A549 (cell line): Measurements from ENCODE around the gene WLS. TPM values are rescaled to one million over a fixed set of nuclear protein-coding genes. Genes with fewer than 3 reads are reported as not detected.

Source experiments
- ATAC-seq, 2 experiments: fragments of 200-7000 bp in 1 of 2; fragments of >200 bp in 1 of 2; cut with Nextera tagmentation in 1 of 2; cut with Tn5 transposase in 1 of 2; 3 replicates each; pipeline versions ENCODE4 v1.8.0 to v1.9.1; 2018 to 2020; ENCODE audit warnings: mild to moderate bottlenecking in 1 of 2, moderate library complexity in 1 of 2
- CTCF ChIA-PET: fragments of 300-600 bp; sonication (Branson Sonifier 250); formaldehyde crosslinking; extraction: SDS; loops from one replicate; lab custom pipeline; 2021; ENCODE audit warnings: antibody characterized with exemption, inconsistent platforms; lab: Yijun Ruan, JAX
- POLR2A ChIA-PET: fragments of 350-600 bp; formaldehyde crosslinking; extraction: SDS; loops from one replicate; lab custom pipeline; 2021; ENCODE audit warnings: antibody characterized with exemption, inconsistent platforms; lab: Yijun Ruan, JAX
- DNase-seq, 2 experiments: peaks; one replicate each; pipeline versions ENCODE4 v3.0.0 to v3.0.0-alpha.2; 2011 to 2016; ENCODE audit warnings: low read depth in 1 of 2, low spot score in 1 of 2
- FAIRE-seq: peaks from 2 replicates; lab custom pipeline; 2011; peaks lifted over from hg19 to GRCh38; lab: Jason Lieb, UNC
- H3K27ac ChIP-seq, 2 experiments: fragments of >200 bp; sonication (Bioruptor Twin); formaldehyde crosslinking; 3 replicates each; pipeline ENCODE4 v1.5.1; 2016 to 2017
- H3K4me1 ChIP-seq: fragments of >200 bp; sonication (Bioruptor Twin); formaldehyde crosslinking; 3 replicates; pipeline ENCODE4 v1.6.1; 2016
- H3K4me2 ChIP-seq: fragments of >200 bp; sonication (Bioruptor Twin); formaldehyde crosslinking; 3 replicates; pipeline ENCODE4 v1.6.1; 2016
- H3K4me3 ChIP-seq: fragments of >200 bp; sonication (Bioruptor Twin); formaldehyde crosslinking; 3 replicates; pipeline ENCODE4 v1.5.1; 2016
- H3K9me3 ChIP-seq: fragments of >200 bp; sonication (Bioruptor Twin); formaldehyde crosslinking; 3 replicates; pipeline ENCODE4 v1.6.1; 2016
- BHLHE40 ChIP-seq: IDR thresholded peaks from 2 replicates; pipeline ENCODE4 v1.6.1; 2012; ENCODE audit warnings: low read depth, low read length, inconsistent platforms
- ELK1 ChIP-seq: fragments of 150-350 bp; IDR thresholded peaks from 2 replicates; pipeline ENCODE4 v1.6.1; 2014; ENCODE audit warnings: low read depth, mild to moderate bottlenecking, low read length
- EP300 ChIP-seq, 2 experiments: fragments of >200 bp; sonication (Bioruptor Twin); formaldehyde crosslinking; IDR thresholded peaks; 2 replicates in 1 of 2; 3 replicates in 1 of 2; pipeline ENCODE4 v1.6.1; 2016 to 2017
- ESRRA ChIP-seq: fragments of 150-350 bp; IDR thresholded peaks from 2 replicates; pipeline ENCODE4 v1.6.1; 2014; ENCODE audit warnings: mild to moderate bottlenecking, low read length, borderline replicate concordance
- HEYL ChIP-seq: fragments of 250-450 bp; sonication (Bioruptor Pico); IDR thresholded peaks from 2 replicates; pipeline ENCODE4 v1.8.0; 2021; ENCODE audit warnings: mild to moderate bottlenecking, moderate library complexity
- HOXA7 ChIP-seq: fragments of 250-450 bp; sonication (Bioruptor Pico); IDR thresholded peaks from 2 replicates; pipeline ENCODE4 v1.5.0; 2020; ENCODE audit warnings: mild to moderate bottlenecking, moderate library complexity
- JUN ChIP-seq, 2 experiments: fragments of >200 bp; sonication (Bioruptor Twin); formaldehyde crosslinking; IDR thresholded peaks; 2 replicates in 1 of 2; 3 replicates in 1 of 2; pipeline ENCODE4 v1.6.1; 2016 to 2017
- KDM1A ChIP-seq: fragments of 200-600 bp; sonication (generic); IDR thresholded peaks from 2 replicates; pipeline ENCODE4 v1.6.1; 2016; ENCODE audit warnings: low read depth, mild to moderate bottlenecking
- KDM5A ChIP-seq: fragments of 200-600 bp; sonication (generic); IDR thresholded peaks from 2 replicates; pipeline ENCODE4 v1.6.1; 2016; ENCODE audit warnings: antibody characterized with exemption, mild to moderate bottlenecking
- NPAS2 ChIP-seq: fragments of 250-450 bp; sonication (Bioruptor Pico); IDR thresholded peaks from 2 replicates; pipeline ENCODE4 v1.8.0; 2022; ENCODE audit warnings: mild to moderate bottlenecking, moderate library complexity, borderline replicate concordance
- POLR2AphosphoS2 ChIP-seq: conservative IDR thresholded peaks from 2 replicates; pipeline ENCODE4 v1.6.1; 2012; ENCODE audit warnings: low read length, improper control_type of control experiment, inconsistent platforms
- USF2 ChIP-seq: fragments of 450-650 bp; IDR thresholded peaks from 2 replicates; pipeline ENCODE4 v1.6.1; 2014; ENCODE audit warnings: antibody characterized with exemption
- ZC3H11A ChIP-seq: fragments of 450-650 bp; IDR thresholded peaks from 2 replicates; pipeline ENCODE4 v1.6.1; 2014; ENCODE audit warnings: antibody characterized with exemption, mild to moderate bottlenecking
- ZSCAN20 ChIP-seq: fragments of 250-450 bp; sonication (Bioruptor Pico); IDR thresholded peaks from 2 replicates; pipeline ENCODE4 v1.8.0; 2022; ENCODE audit warnings: mild to moderate bottlenecking, moderate library complexity
- WGBS: methylation state at CpG from one replicate; pipeline ENCODE4 v1.1.6; 2017; ENCODE audit errors: missing lambda C conversion rate; 5-methylcytosine and 5-hydroxymethylcytosine counted together
- polyA minus RNA-seq: library from RNA; depleted of rRNA, polyadenylated mRNA; stranded (reverse); fragments of >200 nt; gene quantifications from 2 replicates; pipeline ENCODE4 v1.2.3, GENCODE V29; 2011; rRNA and poly(A)+ RNA removed
- polyA plus RNA-seq, 4 experiments: library from polyadenylated mRNA; depleted of rRNA in 3 of 4; stranded (reverse); fragments of >200 nt; fragmentation: RNase III in 1 of 4; extraction: RNeasy Plus Mini Kit Qiagen cat#74134 plus additional on column Dnase treatment in 1 of 4; gene quantifications; 2 replicates in 3 of 4; 3 replicates in 1 of 4; pipeline ENCODE4 v1.2.3, GENCODE V29; 2011 to 2017
- TF ChIP-seq, protein P1 (sequence below): fragments of >200 bp; sonication (Bioruptor Twin); formaldehyde crosslinking; IDR thresholded peaks from 3 replicates; pipeline ENCODE4 v1.6.1; 2016
- TF ChIP-seq, protein P2 (sequence below): IDR thresholded peaks from 2 replicates; pipeline ENCODE4 v1.6.1; 2012; ENCODE audit warnings: low read depth, borderline replicate concordance
- TF ChIP-seq, protein P3 (sequence below): IDR thresholded peaks from 2 replicates; pipeline ENCODE4 v1.6.1; 2012
- TF ChIP-seq, protein P4 (sequence below): fragments of >200 bp; sonication (Bioruptor Twin); formaldehyde crosslinking; IDR thresholded peaks from 2 replicates; pipeline ENCODE4 v1.6.1; 2016
- TF ChIP-seq, protein P5 (sequence below): IDR thresholded peaks from 2 replicates; pipeline ENCODE4 v1.6.1; 2012

WLS gene
- polyA plus RNA-seq (2011; rRNA removed): 6.6 and 7.7 TPM in 2 replicates
- polyA plus RNA-seq (2012; cell fraction: cytosol; rRNA removed): 1.8 and 2.0 TPM in 2 replicates
- 2.1 and 3.4 TPM in 2 replicates for polyA plus RNA-seq (2012; cell fraction: nucleus; rRNA removed)
- 8.7 to 12.1 TPM (median 10.9 TPM) in 3 replicates for polyA plus RNA-seq (2017; fragmentation: RNase III; extraction: RNeasy Plus Mini Kit Qiagen cat#74134 plus additional on column Dnase treatment)
- polyA minus RNA-seq: 9.5 TPM in 2 replicates

DNA sequence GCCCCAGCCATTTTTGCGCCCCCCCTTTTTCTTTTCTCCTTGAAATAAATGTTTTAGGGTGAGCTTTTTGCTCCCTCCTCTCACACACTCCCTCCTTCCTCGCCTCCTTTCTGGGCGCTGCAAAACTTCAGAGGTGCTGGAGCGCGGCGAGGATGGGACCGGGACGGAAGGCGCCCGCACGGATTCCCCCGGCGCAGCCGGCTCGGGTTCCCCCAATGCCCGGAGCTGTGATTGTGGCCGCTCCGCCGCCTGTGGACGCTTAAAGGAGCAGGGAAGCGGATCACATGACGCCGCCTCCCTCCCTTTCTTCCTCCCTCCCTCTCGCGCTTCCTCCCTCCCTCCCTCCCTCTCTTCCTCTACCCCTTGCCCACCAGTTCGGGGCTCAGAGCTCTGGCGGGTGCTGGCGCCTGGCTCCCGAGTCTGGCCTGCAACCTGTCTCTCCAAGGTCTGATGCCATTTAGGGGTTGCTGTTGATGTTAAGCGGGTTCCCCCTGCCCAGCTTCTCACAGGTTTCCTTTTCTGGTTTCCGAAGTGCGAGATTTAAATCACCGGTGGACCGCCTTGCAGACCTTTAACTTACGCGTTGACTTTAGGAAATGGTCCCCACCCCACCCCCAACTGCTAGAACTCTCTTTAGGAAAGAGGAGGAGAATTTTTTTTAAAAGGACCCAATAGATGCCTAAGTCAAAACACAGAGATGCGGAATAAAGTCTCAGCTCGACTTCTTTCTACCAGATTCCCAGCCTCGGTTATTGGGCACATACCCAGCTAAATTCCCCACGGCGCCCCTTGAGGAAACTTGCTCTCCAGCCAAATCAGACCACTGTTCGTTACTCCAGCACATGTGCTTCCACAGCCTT lies at the start of gene WLS:
WLS (minus strand) TSS at position 235 of the 860 bp plus-strand sequence; CDS start at position 11, 224 bp downstream.
- DNase-seq: peak; percentile 28 to 47
- ChIA-PET POLR2A (interaction anchor here (0.5 to 1.7 kb wide), 6 partner anchors 10 to 115 kb away, joined by 3 to 7 read pairs (median 4); no protein-coding TSS in a partner anchor), CTCF (interaction anchor here (1.1 to 2.1 kb wide), 6 partner anchors 10 to 152 kb away, joined by 3 to 5 read pairs (median 4); no protein-coding TSS in a partner anchor)
- Histone ChIP-seq H3K4me2 (peak within 1 kb of the TSS; percentile 84), H3K4me3 (peak within 1 kb of the TSS; percentile 59), H3K9me3 (no peaks in the 10 kb centered on the region), H3K27ac (peak within 1 kb of the TSS; percentile 30 to 74; a peak in 5 of 6 replicates), H3K4me1 (no peaks in the 10 kb centered on the region)
- ATAC-seq: peak; percentile 89 to 91
- TF ChIP-seq ZC3H11A (no peak), BHLHE40 (no peak), POLR2AphosphoS2 (no peak), HOXA7 (no peak), HEYL (CRISPR knock-in tag) (no peak), USF2 (peak; percentile 62)
- TF ChIP-seq, protein P1, sequence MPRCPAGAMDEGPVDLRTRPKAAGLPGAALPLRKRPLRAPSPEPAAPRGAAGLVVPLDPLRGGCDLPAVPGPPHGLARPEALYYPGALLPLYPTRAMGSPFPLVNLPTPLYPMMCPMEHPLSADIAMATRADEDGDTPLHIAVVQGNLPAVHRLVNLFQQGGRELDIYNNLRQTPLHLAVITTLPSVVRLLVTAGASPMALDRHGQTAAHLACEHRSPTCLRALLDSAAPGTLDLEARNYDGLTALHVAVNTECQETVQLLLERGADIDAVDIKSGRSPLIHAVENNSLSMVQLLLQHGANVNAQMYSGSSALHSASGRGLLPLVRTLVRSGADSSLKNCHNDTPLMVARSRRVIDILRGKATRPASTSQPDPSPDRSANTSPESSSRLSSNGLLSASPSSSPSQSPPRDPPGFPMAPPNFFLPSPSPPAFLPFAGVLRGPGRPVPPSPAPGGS: no peak
- TF ChIP-seq, protein P2, sequence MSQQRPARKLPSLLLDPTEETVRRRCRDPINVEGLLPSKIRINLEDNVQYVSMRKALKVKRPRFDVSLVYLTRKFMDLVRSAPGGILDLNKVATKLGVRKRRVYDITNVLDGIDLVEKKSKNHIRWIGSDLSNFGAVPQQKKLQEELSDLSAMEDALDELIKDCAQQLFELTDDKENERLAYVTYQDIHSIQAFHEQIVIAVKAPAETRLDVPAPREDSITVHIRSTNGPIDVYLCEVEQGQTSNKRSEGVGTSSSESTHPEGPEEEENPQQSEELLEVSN: 0 out of 2 replicates have a peak, but pooled peaks have one; percentile 25
- FAIRE-seq: no peak
- WGBS: 7% methylated on average over 35 of the region's 42 CpGs

DNA sequence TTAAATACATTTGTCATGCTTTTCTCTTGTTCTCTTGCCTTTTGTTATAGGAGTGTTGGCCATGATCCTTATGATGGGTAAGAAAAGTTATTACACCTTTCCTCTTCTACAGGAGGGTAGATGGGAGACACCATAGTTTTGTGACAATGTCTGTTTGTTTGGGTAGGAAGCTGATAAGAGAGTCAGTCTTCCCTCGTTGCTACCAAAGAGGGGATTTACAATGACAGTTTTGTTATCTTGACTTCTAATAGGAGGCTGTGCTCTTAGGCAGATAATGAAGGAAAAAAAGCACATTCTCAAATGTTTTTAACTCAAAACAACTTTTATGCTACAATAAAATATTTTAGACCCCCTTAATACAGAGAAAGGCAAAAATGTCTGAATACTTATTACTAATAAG lies 48.0 kb upstream of the WLS start:
- no peak for DNase-seq
- FAIRE-seq: no peak
- no peak overlapping the region for H3K4me2 ChIP-seq
- H3K9me3 ChIP-seq: no peaks in the 10 kb centered on the region
- no peak for ATAC-seq
- TF ChIP-seq NPAS2: no peak
- TF ChIP-seq, protein P1: no peak
- TF ChIP-seq, protein P3, sequence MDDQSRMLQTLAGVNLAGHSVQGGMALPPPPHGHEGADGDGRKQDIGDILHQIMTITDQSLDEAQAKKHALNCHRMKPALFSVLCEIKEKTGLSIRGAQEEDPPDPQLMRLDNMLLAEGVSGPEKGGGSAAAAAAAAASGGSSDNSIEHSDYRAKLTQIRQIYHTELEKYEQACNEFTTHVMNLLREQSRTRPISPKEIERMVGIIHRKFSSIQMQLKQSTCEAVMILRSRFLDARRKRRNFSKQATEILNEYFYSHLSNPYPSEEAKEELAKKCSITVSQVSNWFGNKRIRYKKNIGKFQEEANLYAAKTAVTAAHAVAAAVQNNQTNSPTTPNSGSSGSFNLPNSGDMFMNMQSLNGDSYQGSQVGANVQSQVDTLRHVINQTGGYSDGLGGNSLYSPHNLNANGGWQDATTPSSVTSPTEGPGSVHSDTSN: no peak
- TF ChIP-seq JUN (IDR thresholded peaks at IDR 0.05): no peak
- no peak for TF ChIP-seq POLR2AphosphoS2
- TF ChIP-seq ELK1: no peak
- no peak for TF ChIP-seq EP300 (IDR thresholded peaks at IDR 0.05)
- TF ChIP-seq, protein P2: no peak
- TF ChIP-seq BHLHE40: no peak
- TF ChIP-seq, protein P4, sequence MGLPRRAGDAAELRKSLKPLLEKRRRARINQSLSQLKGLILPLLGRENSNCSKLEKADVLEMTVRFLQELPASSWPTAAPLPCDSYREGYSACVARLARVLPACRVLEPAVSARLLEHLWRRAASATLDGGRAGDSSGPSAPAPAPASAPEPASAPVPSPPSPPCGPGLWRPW: no peak
- no peak for TF ChIP-seq HEYL (CRISPR knock-in tag)
- no peak for TF ChIP-seq ZSCAN20
- TF ChIP-seq, protein P5, sequence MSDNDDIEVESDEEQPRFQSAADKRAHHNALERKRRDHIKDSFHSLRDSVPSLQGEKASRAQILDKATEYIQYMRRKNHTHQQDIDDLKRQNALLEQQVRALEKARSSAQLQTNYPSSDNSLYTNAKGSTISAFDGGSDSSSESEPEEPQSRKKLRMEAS: no peak
- TF ChIP-seq KDM5A: no peak
- TF ChIP-seq ZC3H11A: no peak
- no peak for TF ChIP-seq KDM1A
- TF ChIP-seq ESRRA: no peak
- POLR2A ChIA-PET: no interaction called here
- CTCF ChIA-PET: no interaction called here
- WGBS: 23% methylated on average over 1 of the region's 1 CpG
- H3K4me3 ChIP-seq: no peak overlapping the region
- no peaks in the 10 kb centered on the region for H3K4me1 ChIP-seq
- H3K27ac ChIP-seq: no peak overlapping the region
